Endometrial microvascular endothelial cells (primary cell): Measurements from ENCODE around the gene PASK. TPM values are rescaled to one million over a fixed set of nuclear protein-coding genes. Genes with fewer than 3 reads are reported as not detected.

Source experiments
- in situ Hi-C: cut with HindIII; loops from 2 replicates; pipeline ENCODE4 v1.10.0; 2017; ENCODE audit warnings: low sequenced_read_pairs, low pct_unique_long_range_greater_than_20kb; ENCODE audit errors: inconsistent ontology term
- total RNA-seq: library from RNA; depleted of rRNA; stranded (reverse); fragments of >200 nt; gene quantifications from one replicate; pipeline ENCODE4 v1.2.3, GENCODE V29; 2015; ENCODE audit errors: inconsistent ontology term

PASK gene
- total RNA-seq, 1 donor from 2014 or later = 4.1 TPM

DNA sequence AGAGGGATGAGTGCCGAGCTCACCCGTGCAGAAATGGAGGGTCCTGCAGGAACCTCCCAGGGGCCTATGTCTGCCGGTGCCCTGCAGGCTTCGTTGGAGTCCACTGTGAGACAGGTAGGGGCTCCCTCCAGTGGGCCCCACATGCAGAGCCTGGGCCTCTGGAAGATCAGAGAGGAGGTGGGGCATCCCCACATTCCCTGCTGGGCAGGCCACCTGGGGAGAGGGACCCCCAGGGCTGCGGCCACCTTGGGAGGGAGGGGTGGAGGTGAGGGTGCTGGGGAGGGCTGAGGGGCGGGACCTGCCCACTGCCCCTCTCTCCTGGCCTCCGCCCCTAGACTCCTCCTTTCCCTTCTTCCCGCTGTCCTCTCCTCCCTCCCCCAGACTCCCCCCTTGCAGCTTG, 85.7 kb downstream of the PASK start:
- in situ Hi-C loops = no loop called here

DNA sequence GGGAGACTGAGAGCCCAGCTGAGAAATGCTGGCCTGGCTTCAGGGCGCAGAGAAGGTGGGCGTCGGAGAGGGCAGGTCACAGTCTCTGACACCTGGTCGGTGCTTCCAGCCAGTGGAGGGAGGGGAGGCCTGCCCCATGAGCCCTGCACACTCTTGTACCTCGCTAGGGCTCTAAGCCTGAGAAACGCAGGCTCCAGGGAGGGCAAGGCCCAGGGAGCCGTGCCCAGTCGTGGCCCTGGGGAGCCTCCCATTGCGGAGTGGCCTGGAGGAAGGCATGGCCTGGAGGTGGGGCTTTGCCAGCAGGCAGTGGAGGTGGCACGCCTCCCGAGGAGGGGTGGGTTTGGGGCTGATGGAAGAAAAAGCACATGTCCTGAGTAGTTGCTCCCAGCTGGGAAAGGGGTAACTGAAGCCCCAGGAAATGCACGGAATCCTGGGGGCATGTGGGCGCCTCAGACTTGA, 86.2 kb downstream of the PASK start:
- in situ Hi-C loops = no loop called here

DNA sequence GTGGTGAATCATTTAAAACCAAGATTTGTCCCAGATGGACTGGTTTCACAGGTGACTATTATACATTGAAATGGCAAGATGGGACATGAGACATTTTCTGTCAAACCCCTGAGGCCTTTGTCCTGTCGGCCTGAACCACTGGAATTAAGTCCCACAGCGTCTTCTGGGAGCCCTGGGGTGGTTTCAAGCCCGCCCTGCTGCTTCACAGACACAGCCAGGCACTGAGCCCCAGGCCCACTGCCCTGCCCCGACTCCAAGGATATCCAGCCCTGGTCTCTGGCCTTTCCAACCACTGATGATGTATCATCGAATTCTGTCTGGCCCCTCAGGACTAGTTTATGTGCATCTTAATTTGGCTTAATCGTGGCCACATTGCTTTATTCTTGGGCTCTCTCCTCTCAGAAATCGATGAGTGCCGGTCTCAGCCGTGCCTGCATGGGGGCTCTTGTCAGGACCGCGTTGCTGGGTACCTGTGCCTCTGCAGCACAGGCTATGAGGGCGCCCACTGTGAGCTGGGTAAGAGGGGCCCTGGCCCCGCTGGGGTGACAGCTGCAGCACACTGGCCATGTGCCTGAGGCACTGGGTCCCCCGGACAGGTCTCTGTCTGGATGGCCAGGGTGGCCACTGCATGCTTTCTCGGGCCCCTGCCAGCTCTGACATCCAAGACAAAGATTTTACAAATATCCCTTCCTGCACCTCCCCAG, 86.7 kb downstream of the PASK start:
- in situ Hi-C loops = no loop called here

DNA sequence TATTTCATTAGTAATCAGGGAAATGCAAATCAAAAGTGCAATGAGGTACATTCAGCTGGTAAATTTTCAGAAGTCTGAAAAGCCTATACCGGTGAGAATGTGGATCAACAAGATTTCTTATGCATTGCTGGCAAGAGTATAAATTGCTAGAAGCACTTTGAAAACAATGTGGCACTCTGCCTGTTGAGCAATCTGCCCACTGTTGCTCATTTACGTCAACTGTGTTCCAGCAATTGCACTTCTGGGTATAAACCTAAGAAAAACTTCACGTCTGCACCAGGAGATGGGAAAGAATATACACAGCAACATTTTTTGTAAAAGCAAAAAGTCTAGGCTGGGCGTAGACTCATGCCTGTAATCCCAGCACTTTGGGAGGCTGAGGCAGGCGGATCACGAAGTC, 88.0 kb downstream of the PASK start:
- in situ Hi-C loops = no loop called here

Other genes with a start within 250 kb of the PASK start
- gene CROCC2, start 243.1 kb downstream of the PASK start, total RNA-seq = not detected
- 15.0 TPM for gene SNED1, start 150.9 kb downstream of the PASK start, total RNA-seq
- 37.3 TPM for gene MTERF4, start 47.2 kb downstream of the PASK start, total RNA-seq
- gene PPP1R7, start 995 bp upstream of the PASK start, total RNA-seq = 83.4 TPM
- 0.19 TPM for gene ANO7, start 39.2 kb upstream of the PASK start, total RNA-seq
- 354 TPM for gene HDLBP, start 166.2 kb upstream of the PASK start, total RNA-seq
- 384 TPM for gene SEPTIN2, start 166.5 kb upstream of the PASK start, total RNA-seq
- gene FARP2, start 206.8 kb upstream of the PASK start, total RNA-seq = 58.1 TPM